Hepatocyte (in vitro differentiated cells): ENCODE results near the gene HEXB.

Source experiments
- EZH2 ChIP-seq: fragments of 200-600 bp; sonication (generic); IDR thresholded peaks from 2 replicates; pipeline ENCODE4 v1.6.1; 2016; ENCODE audit warnings: antibody characterized with exemption, mild to moderate bottlenecking, borderline replicate concordance
- EZH2phosphoT487 ChIP-seq: fragments of 200-600 bp; sonication (generic); IDR thresholded peaks from one replicate; pipeline ENCODE4 v1.6.1; 2018; ENCODE audit warnings: antibody characterized with exemption, mild to moderate bottlenecking, low read depth, moderate library complexity; ENCODE audit not compliant: unreplicated experiment, severe bottlenecking
- TF ChIP-seq, protein P1 (sequence below): fragments of 200-600 bp; sonication (generic); IDR thresholded peaks from 2 replicates; pipeline ENCODE4 v1.5.1; 2016; ENCODE audit warnings: antibody characterized with exemption, mild to moderate bottlenecking; ENCODE audit not compliant: poor library complexity

DNA sequence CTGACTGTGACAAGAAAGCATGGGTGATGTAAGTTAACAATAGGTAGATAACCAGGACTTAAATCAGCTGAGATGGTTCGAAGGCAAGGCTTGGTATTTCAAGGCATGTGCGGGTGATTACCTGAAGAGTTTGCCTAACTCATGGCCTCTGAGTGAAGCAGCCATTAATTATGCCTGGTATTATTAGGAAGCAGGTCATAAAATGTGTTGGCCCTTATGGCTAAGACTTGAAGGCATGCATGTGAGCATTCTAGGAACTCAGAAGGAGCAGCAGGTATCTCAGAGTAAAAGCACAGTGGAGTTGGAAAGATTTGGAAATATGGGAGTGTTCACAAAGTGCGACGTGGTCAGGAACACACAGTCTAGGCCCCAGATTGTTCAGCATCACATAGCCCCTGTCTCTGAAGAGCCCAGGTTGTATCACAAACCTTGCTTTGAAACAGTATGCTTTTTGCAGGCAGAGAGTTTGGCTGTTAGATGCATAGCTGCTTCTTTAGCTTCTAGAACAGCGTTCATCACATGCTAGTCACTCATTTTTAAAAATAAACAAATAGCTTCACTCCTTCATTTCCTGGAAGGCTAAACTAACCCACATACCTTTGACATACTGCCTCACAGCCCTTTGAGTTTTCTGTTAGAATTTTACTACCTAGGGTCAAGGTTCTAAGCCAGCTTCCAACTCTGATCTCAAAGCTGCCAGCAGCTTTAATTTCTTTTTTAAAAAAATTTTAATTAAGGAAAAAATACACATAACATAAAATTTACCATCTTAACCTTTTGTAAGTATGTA, 2.1 kb downstream of the HEXB start:
- no peak for TF ChIP-seq EZH2
- TF ChIP-seq, protein P1, sequence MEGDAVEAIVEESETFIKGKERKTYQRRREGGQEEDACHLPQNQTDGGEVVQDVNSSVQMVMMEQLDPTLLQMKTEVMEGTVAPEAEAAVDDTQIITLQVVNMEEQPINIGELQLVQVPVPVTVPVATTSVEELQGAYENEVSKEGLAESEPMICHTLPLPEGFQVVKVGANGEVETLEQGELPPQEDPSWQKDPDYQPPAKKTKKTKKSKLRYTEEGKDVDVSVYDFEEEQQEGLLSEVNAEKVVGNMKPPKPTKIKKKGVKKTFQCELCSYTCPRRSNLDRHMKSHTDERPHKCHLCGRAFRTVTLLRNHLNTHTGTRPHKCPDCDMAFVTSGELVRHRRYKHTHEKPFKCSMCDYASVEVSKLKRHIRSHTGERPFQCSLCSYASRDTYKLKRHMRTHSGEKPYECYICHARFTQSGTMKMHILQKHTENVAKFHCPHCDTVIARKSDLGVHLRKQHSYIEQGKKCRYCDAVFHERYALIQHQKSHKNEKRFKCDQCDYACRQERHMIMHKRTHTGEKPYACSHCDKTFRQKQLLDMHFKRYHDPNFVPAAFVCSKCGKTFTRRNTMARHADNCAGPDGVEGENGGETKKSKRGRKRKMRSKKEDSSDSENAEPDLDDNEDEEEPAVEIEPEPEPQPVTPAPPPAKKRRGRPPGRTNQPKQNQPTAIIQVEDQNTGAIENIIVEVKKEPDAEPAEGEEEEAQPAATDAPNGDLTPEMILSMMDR = no peak
- TF ChIP-seq EZH2phosphoT487 = no peak
